Neural cell (in vitro differentiated cells): ENCODE measurements around the gene PHACTR1. TPM values are rescaled to one million over a fixed set of nuclear protein-coding genes. Genes with fewer than 3 reads are reported as not detected.

Source experiments
- H2AFZ ChIP-seq: fragments of 200-600, 300-800 bp; sonication (generic), shearing (Covaris generic); 2 replicates; pipeline ENCODE4 v1.6.0; 2014; ENCODE audit warnings: low read depth, mild to moderate bottlenecking, antibody characterized with exemption, low read length, moderate library complexity
- H3F3A ChIP-seq: fragments of 200-600 bp; shearing (Covaris generic); 2 replicates; pipeline ENCODE4 v1.6.1; 2016; ENCODE audit warnings: mild to moderate bottlenecking, moderate library complexity, mixed read lengths, antibody characterized with exemption, low read length; ENCODE audit not compliant: insufficient read depth, poor library complexity, severe bottlenecking
- H3K27ac ChIP-seq: fragments of 200-600, 300-800 bp; sonication (generic), shearing (Covaris generic); 2 replicates; pipeline ENCODE4 v1.5.1; 2014; ENCODE audit warnings: mild to moderate bottlenecking, low read length, moderate library complexity
- H3K27me3 ChIP-seq: fragments of 300-800, 200-600 bp; sonication (generic), shearing (Covaris generic); 2 replicates; pipeline ENCODE4 v1.6.0; 2014; ENCODE audit warnings: mild to moderate bottlenecking, low read depth, low read length, moderate library complexity; ENCODE audit not compliant: insufficient read depth
- H3K36me3 ChIP-seq: fragments of 300-800, 200-600 bp; sonication (generic), shearing (Covaris generic); 2 replicates; pipeline ENCODE4 v1.5.1; 2014; ENCODE audit warnings: mild to moderate bottlenecking, antibody characterized with exemption, low read length, moderate library complexity; ENCODE audit not compliant: insufficient read depth
- H3K4me2 ChIP-seq: fragments of 300-800, 200-600 bp; sonication (generic), shearing (Covaris generic); 2 replicates; pipeline ENCODE4 v1.6.0; 2014; ENCODE audit warnings: mild to moderate bottlenecking, low read length
- H3K4me3 ChIP-seq: fragments of 300-800, 200-600 bp; sonication (generic), shearing (Covaris generic); 2 replicates; pipeline ENCODE4 v1.5.1; 2014; ENCODE audit warnings: mild to moderate bottlenecking, low read length, moderate library complexity
- H3K79me2 ChIP-seq: fragments of 200-600 bp; shearing (Covaris generic); replicated peaks from 2 replicates; pipeline ENCODE4 v1.6.0; 2014; ENCODE audit warnings: mild to moderate bottlenecking, low read length, moderate library complexity; ENCODE audit not compliant: insufficient read depth
- H3K9ac ChIP-seq: fragments of 300-800, 200-600 bp; sonication (generic), shearing (Covaris generic); 2 replicates; pipeline ENCODE4 v1.6.1; 2016; ENCODE audit warnings: mild to moderate bottlenecking, low read length, mixed read lengths
- H3K9me2 ChIP-seq: fragments of 200-600 bp; shearing (Covaris generic); 2 replicates; pipeline ENCODE4 v1.6.1; 2016; ENCODE audit warnings: mild to moderate bottlenecking, low read length, mixed read lengths; ENCODE audit not compliant: insufficient read depth
- H3K9me3 ChIP-seq: fragments of 200-600, 300-800 bp; sonication (generic), shearing (Covaris generic); 2 replicates; pipeline ENCODE4 v1.6.1; 2016; ENCODE audit warnings: mild to moderate bottlenecking, mixed run types, low read length, moderate library complexity, mixed read lengths
- H4K20me1 ChIP-seq: fragments of 200-600 bp; shearing (Covaris generic); 2 replicates; pipeline ENCODE4 v1.6.1; 2016; ENCODE audit warnings: mild to moderate bottlenecking, mixed run types; ENCODE audit not compliant: insufficient read depth
- CTCF ChIP-seq: fragments of 450-650 bp; IDR thresholded peaks from 2 replicates; pipeline ENCODE4 v1.5.1; 2014; ENCODE audit warnings: antibody characterized with exemption, mild to moderate bottlenecking, moderate library complexity; ENCODE audit not compliant: poor library complexity, severe bottlenecking
- EP300 ChIP-seq: fragments of 450-650 bp; conservative IDR thresholded peaks from 2 replicates; pipeline ENCODE4 v1.6.1; 2014; ENCODE audit warnings: antibody characterized with exemption, mild to moderate bottlenecking, moderate library complexity; ENCODE audit not compliant: poor library complexity, severe bottlenecking
- EZH2 ChIP-seq: fragments of 200-600, 300-800 bp; shearing (Covaris generic), sonication (generic); IDR thresholded peaks from 2 replicates; pipeline ENCODE4 v1.6.1; 2014; ENCODE audit warnings: antibody characterized with exemption, low read length, borderline replicate concordance, mild to moderate bottlenecking; ENCODE audit not compliant: insufficient read depth, poor library complexity, severe bottlenecking
- MXI1 ChIP-seq: fragments of 450-650 bp; conservative IDR thresholded peaks from 2 replicates; pipeline ENCODE4 v1.6.1; 2014; ENCODE audit warnings: antibody characterized with exemption, mild to moderate bottlenecking; ENCODE audit not compliant: poor library complexity, severe bottlenecking
- POLR2AphosphoS5 ChIP-seq: IDR thresholded peaks from 2 replicates; pipeline ENCODE4 v1.6.1; 2012
- RAD21 ChIP-seq: fragments of 450-650 bp; conservative IDR thresholded peaks from 2 replicates; pipeline ENCODE4 v1.6.1; 2014; ENCODE audit warnings: antibody characterized with exemption, mild to moderate bottlenecking, moderate library complexity
- REST ChIP-seq: IDR thresholded peaks from 2 replicates; pipeline ENCODE4 v1.6.1; 2012; ENCODE audit warnings: borderline replicate concordance
- SMC3 ChIP-seq: fragments of 450-650 bp; conservative IDR thresholded peaks from 2 replicates; pipeline ENCODE4 v1.6.1; 2014; ENCODE audit warnings: antibody characterized with exemption, mild to moderate bottlenecking, moderate library complexity; ENCODE audit not compliant: poor library complexity
- TAF1 ChIP-seq: IDR thresholded peaks from 2 replicates; pipeline ENCODE4 v1.6.1; 2012; ENCODE audit warnings: low read depth
- polyA plus RNA-seq: library from polyadenylated mRNA; depleted of rRNA; stranded (reverse); fragments of >200 nt; gene quantifications from 2 replicates; pipeline ENCODE4 v1.2.3, GENCODE V29; 2014

Gene PHACTR1
- polyA plus RNA-seq, 1 donor from 2014 or later = 7.8 TPM

GRCh38 chr6:12709556-12710232 lies 6.9 kb upstream of the PHACTR1 start:
- peaks cover 7% of the 10 kb centered on the region for H3K27me3 ChIP-seq
- no peaks in the 10 kb centered on the region for H3K36me3 ChIP-seq
- H3K9ac ChIP-seq = no peak overlapping the region
- no peak overlapping the region for H2AFZ ChIP-seq
- peak overlapping the region; percentile 43 for H3K4me2 ChIP-seq
- no peaks in the 10 kb centered on the region for H4K20me1 ChIP-seq
- no peaks in the 10 kb centered on the region for H3K9me2 ChIP-seq
- no peaks in the 10 kb centered on the region for H3F3A ChIP-seq
- no peak for TF ChIP-seq POLR2AphosphoS5
- no peak for TF ChIP-seq MXI1
- TF ChIP-seq EZH2 = no peak
- TF ChIP-seq EP300 = no peak
- TF ChIP-seq CTCF = no peak
- H3K27ac ChIP-seq = no peak overlapping the region
- H3K9me3 ChIP-seq = no peaks in the 10 kb centered on the region
- no peaks in the 10 kb centered on the region for H3K79me2 ChIP-seq
- no peak overlapping the region for H3K4me3 ChIP-seq

GRCh38 chr6:12710921-12711320 lies 5.6 kb upstream of the PHACTR1 start:
- no peaks in the 10 kb centered on the region for H3K9me3 ChIP-seq
- no peaks in the 10 kb centered on the region for H4K20me1 ChIP-seq
- peaks cover under 1% of the 10 kb centered on the region for H3F3A ChIP-seq
- H3K36me3 ChIP-seq = no peaks in the 10 kb centered on the region
- TF ChIP-seq CTCF = no peak
- TF ChIP-seq SMC3 = no peak
- no peak for TF ChIP-seq RAD21
- TF ChIP-seq POLR2AphosphoS5 = no peak
- TF ChIP-seq EZH2 = no peak
- peaks cover 7% of the 10 kb centered on the region for H3K27me3 ChIP-seq
- no peak overlapping the region for H3K9ac ChIP-seq
- no peak overlapping the region for H3K27ac ChIP-seq
- no peak overlapping the region for H2AFZ ChIP-seq
- H3K9me2 ChIP-seq = no peaks in the 10 kb centered on the region
- H3K4me2 ChIP-seq = no peak overlapping the region
- H3K79me2 ChIP-seq = no peaks in the 10 kb centered on the region
- no peak overlapping the region for H3K4me3 ChIP-seq

- no peak overlapping the region for H3K4me3 ChIP-seq
- no peaks in the 10 kb centered on the region for H3K79me2 ChIP-seq
- H3K9me3 ChIP-seq = no peaks in the 10 kb centered on the region
- no peaks in the 10 kb centered on the region for H3K36me3 ChIP-seq
- TF ChIP-seq TAF1 (no peak), CTCF (no peak), RAD21 (no peak), EZH2 (no peak), MXI1 (no peak), REST (no peak), EP300 (no peak), POLR2AphosphoS5 (no peak), SMC3 (no peak)
- peaks cover 7% of the 10 kb centered on the region for H3K27me3 ChIP-seq
- no peaks in the 10 kb centered on the region for H3K9me2 ChIP-seq
- H3K4me2 ChIP-seq = no peak overlapping the region
- no peak overlapping the region for H3K9ac ChIP-seq
- H2AFZ ChIP-seq = no peak overlapping the region
- H3K27ac ChIP-seq = no peak overlapping the region
- no peaks in the 10 kb centered on the region for H4K20me1 ChIP-seq
- H3F3A ChIP-seq = peaks cover 4% of the 10 kb centered on the region
These were observed 2.5 kb upstream of the PHACTR1 start for GRCh38 chr6:12714022-12714421.
